PC-3 (cell line): ENCODE data around the gene SLMAP. TPM values are rescaled to one million over a fixed set of nuclear protein-coding genes. Genes with fewer than 3 reads are reported as not detected.

ENCODE experiments used
- ATAC-seq: fragments of 200-7000 bp; cut with Tn5 transposase; 2 replicates; pipeline ENCODE4 v1.9.1; 2020; ENCODE audit warnings: mild to moderate bottlenecking, moderate library complexity
- BruUV-seq: library from RNA; stranded (reverse); fragments of 400-500 nt; replicated peaks from 2 replicates; lab custom pipeline; 2021; lab: Mats Ljungman, UMichigan
- CTCF ChIA-PET: fragments of 300-600 bp; sonication (Branson Sonifier 250); formaldehyde crosslinking; loops from one replicate; lab custom pipeline; 2022; ENCODE audit warnings: antibody characterized with exemption; lab: Charles Lee
- POLR2A ChIA-PET: fragments of 300-600 bp; sonication (Branson Sonifier 250); formaldehyde crosslinking; loops from one replicate; lab custom pipeline; 2022; ENCODE audit warnings: antibody characterized with exemption; ENCODE audit not compliant: unreplicated experiment; lab: Charles Lee
- DNase-seq: peaks from one replicate; pipeline ENCODE4 v3.0.0-alpha.2; 2015
- H2AFZ ChIP-seq: fragments of 300-600 bp; sonication (generic); 2 replicates; pipeline ENCODE4 v1.6.0; 2016; ENCODE audit warnings: antibody characterized with exemption, low read length
- H3F3A ChIP-seq: fragments of 300-600 bp; sonication (generic); one replicate; pipeline ENCODE4 v1.6.0; 2017; ENCODE audit warnings: antibody characterized with exemption, low read length, control low read depth, mild to moderate bottlenecking; ENCODE audit not compliant: unreplicated experiment
- H3K27ac ChIP-seq: fragments of 300-600 bp; sonication (generic); 2 replicates; pipeline ENCODE4 v1.5.1; 2016; ENCODE audit warnings: mild to moderate bottlenecking, low read length
- H3K27me3 ChIP-seq: fragments of 300-600 bp; sonication (generic); 2 replicates; pipeline ENCODE4 v1.6.1; 2016; ENCODE audit warnings: low read length, mixed read lengths
- H3K36me3 ChIP-seq: fragments of 300-600 bp; sonication (generic); 2 replicates; pipeline ENCODE4 v1.6.1; 2016; ENCODE audit warnings: low read depth, mixed run types, low read length, mixed read lengths
- H3K4me1 ChIP-seq: fragments of 300-600 bp; sonication (generic); 2 replicates; pipeline ENCODE4 v1.5.1; 2016; ENCODE audit warnings: low read length; ENCODE audit not compliant: insufficient read depth
- H3K4me2 ChIP-seq: fragments of 300-600 bp; sonication (generic); 2 replicates; pipeline ENCODE4 v1.6.0; 2016; ENCODE audit warnings: low read length
- H3K4me3 ChIP-seq: fragments of 300-600 bp; sonication (generic); 2 replicates; pipeline ENCODE4 v1.5.1; 2016; ENCODE audit warnings: mild to moderate bottlenecking, low read length, mixed read lengths
- H3K79me2 ChIP-seq: fragments of 300-600 bp; sonication (generic); 2 replicates; pipeline ENCODE4 v1.6.1; 2017; ENCODE audit warnings: low read length, mixed read lengths
- H3K9ac ChIP-seq: fragments of 300-600 bp; sonication (generic); 2 replicates; pipeline ENCODE4 v1.6.0; 2016; ENCODE audit warnings: mild to moderate bottlenecking, low read length
- H3K9me2 ChIP-seq: fragments of 300-600 bp; sonication (generic); replicated peaks from 2 replicates; pipeline ENCODE4 v1.6.1; 2016; ENCODE audit warnings: mixed run types, low read length, mixed read lengths
- H3K9me3 ChIP-seq: fragments of 300-600 bp; sonication (generic); 2 replicates; pipeline ENCODE4 v1.6.1; 2016; ENCODE audit warnings: low read length, mixed read lengths
- H4K20me1 ChIP-seq: fragments of 300-600 bp; sonication (generic); 2 replicates; pipeline ENCODE4 v1.6.1; 2016; ENCODE audit warnings: low read length, mixed read lengths
- EZH2 ChIP-seq: fragments of 300-600 bp; sonication (generic); IDR thresholded peaks from one replicate; pipeline ENCODE4 v1.6.1; 2017; ENCODE audit warnings: antibody characterized with exemption, mild to moderate bottlenecking, low read length; ENCODE audit not compliant: unreplicated experiment
- EZH2phosphoT487 ChIP-seq: fragments of 300-600 bp; sonication (generic); IDR thresholded peaks from 2 replicates; pipeline ENCODE4 v1.6.1; 2018; ENCODE audit warnings: mild to moderate bottlenecking, antibody characterized with exemption, low read length, borderline replicate concordance
- intact Hi-C: fragments of 100-400 bp; cut with micrococcal nuclease; formaldehyde crosslinking; loops from 2 replicates; pipeline ENCODE4 v1.9.0; 2023
- total RNA-seq: library from RNA; depleted of rRNA; stranded (reverse); fragments of >200 nt; gene quantifications from 2 replicates; pipeline ENCODE4 v1.2.3, GENCODE V29; 2014
- TF ChIP-seq, protein P1 (sequence below): fragments of 300-600 bp; sonication (generic); conservative IDR thresholded peaks from 2 replicates; pipeline ENCODE4 v1.5.1; 2017; ENCODE audit warnings: antibody characterized with exemption, low read depth, mild to moderate bottlenecking, low read length

Gene SLMAP
- total RNA-seq, 1 experiment from 2014 or later: 60.0 TPM

DNA sequence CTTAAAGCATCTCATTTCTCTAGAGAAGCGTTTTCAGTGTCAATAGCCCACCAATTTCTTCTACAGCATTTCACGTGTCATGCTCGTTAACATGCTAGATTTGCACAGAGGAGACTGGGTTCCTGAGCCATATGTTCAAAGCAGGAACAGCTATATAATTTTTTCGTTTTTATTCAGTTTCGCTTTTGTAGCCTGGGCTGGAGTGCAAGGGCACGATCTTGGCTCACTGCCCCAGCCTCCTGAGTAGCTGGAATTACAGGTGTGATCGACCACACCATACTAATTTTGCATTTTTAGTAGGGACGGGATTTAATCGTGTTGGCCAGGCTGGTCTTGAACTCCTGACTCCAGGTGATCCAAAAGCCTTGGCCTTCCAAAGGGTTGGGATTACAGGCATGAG is 6.6 kb upstream of the SLMAP start:
- peaks cover 35% of the 10 kb centered on the region for H3K4me1 ChIP-seq
- no peaks in the 10 kb centered on the region for H4K20me1 ChIP-seq
- TF ChIP-seq EZH2phosphoT487: no peak
- TF ChIP-seq EZH2: no peak
- TF ChIP-seq, protein P1, sequence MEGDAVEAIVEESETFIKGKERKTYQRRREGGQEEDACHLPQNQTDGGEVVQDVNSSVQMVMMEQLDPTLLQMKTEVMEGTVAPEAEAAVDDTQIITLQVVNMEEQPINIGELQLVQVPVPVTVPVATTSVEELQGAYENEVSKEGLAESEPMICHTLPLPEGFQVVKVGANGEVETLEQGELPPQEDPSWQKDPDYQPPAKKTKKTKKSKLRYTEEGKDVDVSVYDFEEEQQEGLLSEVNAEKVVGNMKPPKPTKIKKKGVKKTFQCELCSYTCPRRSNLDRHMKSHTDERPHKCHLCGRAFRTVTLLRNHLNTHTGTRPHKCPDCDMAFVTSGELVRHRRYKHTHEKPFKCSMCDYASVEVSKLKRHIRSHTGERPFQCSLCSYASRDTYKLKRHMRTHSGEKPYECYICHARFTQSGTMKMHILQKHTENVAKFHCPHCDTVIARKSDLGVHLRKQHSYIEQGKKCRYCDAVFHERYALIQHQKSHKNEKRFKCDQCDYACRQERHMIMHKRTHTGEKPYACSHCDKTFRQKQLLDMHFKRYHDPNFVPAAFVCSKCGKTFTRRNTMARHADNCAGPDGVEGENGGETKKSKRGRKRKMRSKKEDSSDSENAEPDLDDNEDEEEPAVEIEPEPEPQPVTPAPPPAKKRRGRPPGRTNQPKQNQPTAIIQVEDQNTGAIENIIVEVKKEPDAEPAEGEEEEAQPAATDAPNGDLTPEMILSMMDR: no peak
- no TSS peak for BruUV-seq
- peaks cover 5% of the 10 kb centered on the region; the same call in 1 of the 2 replicates for H3K79me2 ChIP-seq
- peaks cover 13% of the 10 kb centered on the region for H3F3A ChIP-seq
- H3K9me2 ChIP-seq: no peaks in the 10 kb centered on the region
- POLR2A ChIA-PET: no interaction called here
- no peak overlapping the region for H3K4me2 ChIP-seq
- no peak overlapping the region for H3K27ac ChIP-seq
- H3K36me3 ChIP-seq: no peaks in the 10 kb centered on the region
- CTCF ChIA-PET: no interaction called here
- H2AFZ ChIP-seq: no peak overlapping the region
- no peak overlapping the region for H3K9ac ChIP-seq
- no peaks in the 10 kb centered on the region for H3K27me3 ChIP-seq
- no peaks in the 10 kb centered on the region for H3K9me3 ChIP-seq
- no peak for ATAC-seq
- no peak overlapping the region for H3K4me3 ChIP-seq
- intact Hi-C loops: no loop called here
- no peak for DNase-seq

- ChIA-PET POLR2A (no interaction called here), CTCF (no interaction called here)
- H3K27me3 ChIP-seq: no peaks in the 10 kb centered on the region
- H4K20me1 ChIP-seq: peaks cover 1% of the 10 kb centered on the region; the same call in 1 of the 2 replicates
- intact Hi-C loops: loop anchor here (1.0 to 2.0 kb wide), 3 partner anchors 44 to 60 kb away; no protein-coding TSS in a partner anchor
- H2AFZ ChIP-seq: peak overlapping the region; percentile 39
- no peak for TF ChIP-seq EZH2phosphoT487
- TF ChIP-seq, protein P1: no peak
- TF ChIP-seq EZH2: no peak
- DNase-seq (peak; percentile 92), ATAC-seq (peak; percentile 57)
- peaks cover 19% of the 10 kb centered on the region for H3K79me2 ChIP-seq
- BruUV-seq: no TSS peak
- peak overlapping the region; percentile 66 for H3K4me2 ChIP-seq
- H3K4me1 ChIP-seq: peaks cover 42% of the 10 kb centered on the region
- peak overlapping the region; percentile 57 for H3K9ac ChIP-seq
- H3K36me3 ChIP-seq: no peaks in the 10 kb centered on the region
- no peaks in the 10 kb centered on the region for H3K9me2 ChIP-seq
- no peaks in the 10 kb centered on the region for H3K9me3 ChIP-seq
- peak overlapping the region; percentile 90 for H3K27ac ChIP-seq
- H3K4me3 ChIP-seq: peak overlapping the region; percentile 12; the same call in 1 of the 2 replicates
- peaks cover 13% of the 10 kb centered on the region for H3F3A ChIP-seq
Measured at GRCh38 chr3:57752307-57752706, 3.8 kb upstream of the SLMAP start.

DNA sequence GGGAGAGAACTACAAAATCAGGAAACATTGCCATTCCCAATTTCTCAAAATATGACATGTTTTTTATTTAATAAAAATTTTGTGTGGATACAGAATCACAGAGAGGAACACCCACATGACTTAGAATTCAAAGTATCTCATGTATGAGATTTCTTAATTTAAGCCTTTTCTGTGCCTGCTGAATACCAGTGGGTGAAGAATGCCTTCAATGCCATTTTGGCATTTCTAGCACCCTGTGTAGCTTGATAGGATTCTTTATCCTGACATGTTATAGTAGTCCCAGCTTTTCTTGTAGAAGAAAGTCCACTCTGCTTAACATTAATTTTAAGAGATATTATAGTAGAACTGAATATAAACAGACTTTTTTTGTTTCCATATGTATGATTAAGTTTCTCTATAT is 3.1 kb upstream of the SLMAP start:
- Histone ChIP-seq H3K27ac (peak overlapping the region; percentile 90), H3K9me2 (no peaks in the 10 kb centered on the region), H3K4me3 (peak overlapping the region; percentile 12; the same call in 1 of the 2 replicates), H3K79me2 (peaks cover 26% of the 10 kb centered on the region), H3K4me1 (peaks cover 42% of the 10 kb centered on the region), H3K4me2 (peak overlapping the region; percentile 66), H3K9me3 (no peaks in the 10 kb centered on the region), H2AFZ (no peak overlapping the region), H3K27me3 (no peaks in the 10 kb centered on the region), H3K36me3 (peaks cover 5% of the 10 kb centered on the region; the same call in 1 of the 2 replicates), H3K9ac (peak overlapping the region; percentile 57), H4K20me1 (peaks cover 8% of the 10 kb centered on the region), H3F3A (peaks cover 13% of the 10 kb centered on the region)
- TF ChIP-seq, protein P1: no peak
- TF ChIP-seq EZH2 (no peak), EZH2phosphoT487 (no peak)
- no TSS peak for BruUV-seq
- ATAC-seq (no peak), DNase-seq (no peak)
- CTCF ChIA-PET: no interaction called here
- intact Hi-C loops: loop anchor here (2.0 kb wide), 2 partner anchors 44 to 52 kb away; no protein-coding TSS in a partner anchor
- POLR2A ChIA-PET: no interaction called here
